GM06990 (cell line): Measurements from ENCODE around the gene HSD17B4.
"Not testable (repeated sequence)": the region's sequence is repeated elsewhere in the genome, so short reads cannot be mapped to it uniquely, and the experiment has no call there.

Source experiments
- DNase-seq: peaks from one replicate; pipeline ENCODE4 v3.0.0-alpha.2; 2011; ENCODE audit not compliant: insufficient read length; ENCODE audit errors: extremely low read depth
- H3K27me3 ChIP-seq: replicated peaks from 2 replicates; pipeline ENCODE4 v1.6.0; 2011; ENCODE audit warnings: low read length; ENCODE audit not compliant: control insufficient read depth, insufficient read depth
- H3K36me3 ChIP-seq: 2 replicates; pipeline ENCODE4 v1.5.1; 2011; ENCODE audit warnings: low read length; ENCODE audit not compliant: control insufficient read depth, insufficient read depth
- H3K4me3 ChIP-seq: replicated peaks from 2 replicates; pipeline ENCODE4 v1.5.1; 2011; ENCODE audit warnings: low read depth, mild to moderate bottlenecking, control low read depth, low read length
- TF ChIP-seq, protein P1 (sequence below): IDR thresholded peaks from 2 replicates; pipeline ENCODE4 v1.5.1; 2011; ENCODE audit warnings: low read length, control low read depth, mild to moderate bottlenecking, inconsistent platforms; ENCODE audit not compliant: insufficient read depth, poor library complexity, severe bottlenecking

The HSD17B4 gene

DNA sequence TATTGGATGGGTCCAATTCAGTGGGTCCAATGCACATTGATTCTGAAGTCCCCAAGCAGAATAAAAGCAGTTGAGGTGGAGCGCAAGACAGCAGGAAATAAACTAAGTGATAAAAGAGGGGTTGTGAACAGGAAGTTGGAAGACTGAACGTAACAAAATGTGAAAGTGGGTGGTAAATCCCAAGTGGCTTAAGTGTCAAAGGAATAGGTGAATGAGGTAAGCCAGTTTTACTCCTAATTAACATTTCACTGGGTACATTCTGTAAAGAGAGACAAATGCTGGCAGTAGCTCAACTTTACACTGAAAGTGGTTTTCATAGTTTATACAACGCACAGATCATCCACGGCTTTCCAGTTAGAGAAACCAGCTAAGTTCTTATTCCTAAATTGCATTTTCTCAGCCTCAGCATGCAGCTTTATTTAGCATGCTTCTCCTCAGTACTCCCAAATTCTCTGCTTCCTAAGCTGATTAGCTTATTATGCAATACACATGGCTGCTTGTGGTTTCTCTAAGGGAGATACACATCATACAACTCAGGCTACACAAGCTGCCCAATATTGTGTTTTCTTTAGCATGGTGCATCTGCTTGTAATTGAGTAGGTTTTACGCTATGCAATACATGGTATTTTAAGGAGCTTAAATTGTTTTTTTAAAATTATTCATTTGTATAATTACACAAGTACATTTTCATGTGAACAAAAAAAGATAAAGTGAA lies 34.2 kb upstream of the HSD17B4 start:
- H3K4me3 ChIP-seq: no peak overlapping the region
- TF ChIP-seq, protein P1, sequence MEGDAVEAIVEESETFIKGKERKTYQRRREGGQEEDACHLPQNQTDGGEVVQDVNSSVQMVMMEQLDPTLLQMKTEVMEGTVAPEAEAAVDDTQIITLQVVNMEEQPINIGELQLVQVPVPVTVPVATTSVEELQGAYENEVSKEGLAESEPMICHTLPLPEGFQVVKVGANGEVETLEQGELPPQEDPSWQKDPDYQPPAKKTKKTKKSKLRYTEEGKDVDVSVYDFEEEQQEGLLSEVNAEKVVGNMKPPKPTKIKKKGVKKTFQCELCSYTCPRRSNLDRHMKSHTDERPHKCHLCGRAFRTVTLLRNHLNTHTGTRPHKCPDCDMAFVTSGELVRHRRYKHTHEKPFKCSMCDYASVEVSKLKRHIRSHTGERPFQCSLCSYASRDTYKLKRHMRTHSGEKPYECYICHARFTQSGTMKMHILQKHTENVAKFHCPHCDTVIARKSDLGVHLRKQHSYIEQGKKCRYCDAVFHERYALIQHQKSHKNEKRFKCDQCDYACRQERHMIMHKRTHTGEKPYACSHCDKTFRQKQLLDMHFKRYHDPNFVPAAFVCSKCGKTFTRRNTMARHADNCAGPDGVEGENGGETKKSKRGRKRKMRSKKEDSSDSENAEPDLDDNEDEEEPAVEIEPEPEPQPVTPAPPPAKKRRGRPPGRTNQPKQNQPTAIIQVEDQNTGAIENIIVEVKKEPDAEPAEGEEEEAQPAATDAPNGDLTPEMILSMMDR: no peak
- no peaks in the 10 kb centered on the region for H3K36me3 ChIP-seq
- H3K27me3 ChIP-seq: no peaks in the 10 kb centered on the region
- no peak for DNase-seq

DNA sequence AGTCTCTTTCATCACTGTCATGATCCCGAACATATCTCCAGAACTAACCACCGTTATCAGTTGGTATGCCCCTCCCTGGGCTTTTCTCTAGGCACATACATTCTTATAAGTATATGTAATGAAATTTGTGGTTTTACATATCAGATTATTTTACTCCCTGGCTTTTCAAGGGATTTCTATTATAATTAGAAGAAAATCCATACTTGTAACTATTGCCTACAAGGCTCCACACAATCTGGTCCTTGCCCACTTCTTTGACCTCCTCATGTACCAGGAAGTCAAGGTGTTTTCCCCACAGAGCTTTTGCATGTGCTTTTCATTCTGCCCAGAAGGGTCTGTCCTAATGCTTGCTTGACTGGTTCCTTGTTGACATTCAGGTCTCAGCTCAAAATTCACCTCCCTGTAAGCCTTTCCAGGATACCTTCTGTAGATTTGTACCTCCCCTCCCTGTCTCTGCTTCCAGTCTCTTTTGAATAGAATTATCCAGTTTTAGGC lies 33.6 kb upstream of the HSD17B4 start:
- no peak overlapping the region for H3K4me3 ChIP-seq
- H3K27me3 ChIP-seq: no peaks in the 10 kb centered on the region
- H3K36me3 ChIP-seq: no peaks in the 10 kb centered on the region
- DNase-seq: no peak
- TF ChIP-seq, protein P1: no peak

DNA sequence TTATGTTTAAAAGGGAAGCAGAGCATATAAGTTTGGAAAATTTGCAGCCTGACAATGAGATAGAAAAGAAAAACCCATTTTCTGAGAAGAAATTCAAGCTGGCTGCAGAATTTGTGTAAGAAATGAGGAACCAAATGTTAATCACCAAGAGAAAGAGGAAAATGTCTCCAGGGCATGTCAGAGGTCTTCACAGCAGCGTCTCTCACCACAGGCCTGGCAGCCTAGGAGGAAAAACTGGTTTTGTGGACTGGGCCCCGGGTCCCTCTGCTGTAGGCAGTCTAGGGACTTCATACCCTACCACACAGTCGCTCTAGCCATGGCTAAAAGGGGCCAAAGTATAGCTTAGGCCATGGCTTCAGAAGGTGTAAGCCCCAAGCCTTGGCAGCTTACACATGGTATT lies 32.1 kb upstream of the HSD17B4 start:
- no peaks in the 10 kb centered on the region for H3K27me3 ChIP-seq
- no peak overlapping the region for H3K4me3 ChIP-seq
- no peak for DNase-seq
- TF ChIP-seq, protein P1: no peak
- H3K36me3 ChIP-seq: no peaks in the 10 kb centered on the region

DNA sequence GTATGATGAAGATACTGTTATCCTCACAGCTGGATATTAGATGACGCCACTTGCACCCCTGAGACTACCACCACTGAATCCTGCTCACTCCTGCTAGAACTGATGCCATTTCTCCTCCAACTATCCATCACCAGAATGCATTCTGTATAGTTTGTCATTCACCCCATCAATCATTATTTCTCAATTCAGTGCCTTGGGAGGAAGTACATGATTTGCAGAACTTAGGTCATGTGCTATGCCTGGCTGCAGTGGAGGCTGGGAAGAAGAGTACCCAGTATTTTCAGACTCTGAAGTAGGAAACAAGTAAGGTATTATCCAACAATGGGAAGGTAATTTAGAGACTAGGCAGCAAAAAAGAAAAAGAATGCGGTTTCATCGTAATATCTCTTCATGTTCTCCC lies 26.2 kb upstream of the HSD17B4 start:
- no peaks in the 10 kb centered on the region for H3K36me3 ChIP-seq
- DNase-seq: no peak
- TF ChIP-seq, protein P1: no peak
- no peaks in the 10 kb centered on the region for H3K27me3 ChIP-seq
- no peak overlapping the region for H3K4me3 ChIP-seq

DNA sequence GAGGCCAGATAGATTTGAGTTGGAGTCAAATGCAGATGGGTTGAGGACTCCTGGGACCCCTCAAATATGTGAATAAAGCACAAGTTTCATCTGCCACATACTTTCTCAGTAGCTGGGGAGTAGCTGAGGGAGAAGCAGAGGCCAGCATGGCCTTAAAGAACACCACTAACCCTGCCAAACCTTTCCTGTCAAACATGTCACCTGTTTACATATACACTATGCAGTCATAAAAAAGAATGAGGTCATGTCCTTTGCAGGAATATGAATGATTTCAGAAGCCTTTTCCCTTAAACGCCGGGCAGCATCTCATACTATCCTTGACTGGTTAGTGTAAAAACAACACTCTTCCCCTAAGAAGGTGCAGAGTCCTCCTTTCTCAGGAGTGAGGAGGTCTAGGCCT lies 25.2 kb upstream of the HSD17B4 start:
- TF ChIP-seq, protein P1: no peak
- no peaks in the 10 kb centered on the region for H3K36me3 ChIP-seq
- no peak for DNase-seq

DNA sequence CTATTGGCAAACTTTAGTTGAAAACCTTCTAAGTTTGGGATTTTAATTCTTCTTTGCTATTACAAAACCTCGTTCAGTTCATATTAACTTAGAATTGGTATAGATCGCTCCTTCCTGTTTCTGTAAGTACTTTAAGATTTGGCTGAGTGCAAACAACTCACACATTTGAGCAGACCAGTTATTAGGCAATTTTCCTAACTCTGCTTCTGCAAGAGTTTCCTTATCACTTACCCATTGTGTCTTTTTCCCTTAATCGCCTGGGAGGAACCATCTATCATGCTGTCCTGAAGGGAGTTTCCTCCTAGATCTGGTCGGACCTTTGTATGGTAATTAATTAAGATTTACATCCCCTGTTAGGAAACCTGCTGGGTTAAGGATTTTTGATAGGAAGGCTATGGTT lies 24.7 kb upstream of the HSD17B4 start:
- H3K36me3 ChIP-seq, H3K27me3 ChIP-seq, DNase-seq: not testable (repeated sequence)

More for the DNA sequence above, 25.2 kb upstream of the HSD17B4 start:
- no peaks in the 10 kb centered on the region for H3K27me3 ChIP-seq
- H3K4me3 ChIP-seq: no peak overlapping the region

DNA sequence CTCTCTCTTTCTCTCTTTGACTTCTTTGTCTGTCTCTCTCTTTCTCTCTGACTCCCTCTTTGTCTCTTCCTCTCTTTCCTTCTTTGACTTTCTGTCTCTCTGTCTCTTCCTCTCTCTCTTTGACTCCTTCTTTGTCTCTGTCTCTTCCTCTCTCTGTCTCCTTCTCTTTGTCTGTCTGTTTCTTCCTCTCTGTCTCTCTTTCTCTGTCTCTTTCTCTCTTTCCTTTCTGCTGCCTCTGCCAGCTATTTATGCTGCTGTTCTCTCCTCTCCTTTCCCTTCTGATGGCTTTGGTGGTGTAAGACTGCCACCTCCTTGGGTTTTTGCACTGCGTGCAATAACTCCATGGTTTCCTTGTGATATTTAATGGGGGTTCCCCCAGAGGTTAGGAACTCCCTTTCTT lies 24.1 kb upstream of the HSD17B4 start:
- not testable (repeated sequence) for H3K27me3 ChIP-seq, H3K4me3 ChIP-seq, H3K36me3 ChIP-seq, DNase-seq

More for the DNA sequence above, 24.7 kb upstream of the HSD17B4 start:
- H3K4me3 ChIP-seq: not testable (repeated sequence)

DNA sequence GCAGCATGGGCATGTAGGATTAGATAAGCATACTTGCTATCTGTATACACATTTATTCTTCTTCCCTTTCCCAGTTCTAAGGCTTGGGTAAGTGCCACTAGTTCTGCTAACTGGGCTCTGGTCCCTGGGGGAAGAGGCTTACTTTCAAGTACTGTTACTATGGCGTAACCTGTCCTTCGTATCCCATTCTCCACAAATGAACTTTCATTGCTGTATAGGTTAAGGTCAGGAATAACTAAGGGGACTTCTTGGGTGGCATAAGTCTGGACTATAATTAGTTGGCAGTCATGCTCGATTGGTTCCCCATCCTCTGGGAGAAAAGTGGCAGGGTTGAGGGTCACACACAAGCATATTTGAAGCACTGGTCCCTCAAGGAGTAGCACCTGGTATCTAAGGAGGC lies 23.7 kb upstream of the HSD17B4 start:
- not testable (repeated sequence) for H3K36me3 ChIP-seq, DNase-seq, H3K27me3 ChIP-seq, H3K4me3 ChIP-seq

DNA sequence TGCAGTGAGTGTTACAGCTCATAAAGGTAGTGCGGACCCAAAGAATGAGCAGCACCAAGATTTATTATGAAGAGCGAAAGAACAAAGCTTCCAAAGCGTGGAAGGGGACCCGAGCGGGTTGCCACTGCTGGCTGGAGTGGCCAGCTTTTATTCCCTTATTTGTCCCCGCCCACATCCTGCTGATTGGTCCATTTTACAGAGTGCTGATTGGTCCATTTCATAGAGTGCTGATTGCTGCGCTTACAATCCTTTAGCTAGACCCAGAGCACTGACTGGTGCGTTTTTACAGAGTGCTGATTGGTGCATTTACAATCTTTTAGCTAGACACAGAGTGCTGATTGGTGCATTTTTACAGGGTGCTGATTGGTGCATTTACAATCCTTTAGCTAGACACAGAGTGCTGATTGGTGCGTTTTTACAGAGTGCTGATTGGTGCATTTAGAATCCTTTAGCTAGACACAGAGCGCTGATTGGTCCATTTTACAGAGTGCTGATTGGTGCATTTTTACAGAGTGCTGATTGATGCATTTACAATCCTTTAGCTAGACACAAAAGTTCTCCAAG lies 19.5 kb upstream of the HSD17B4 start:
- not testable (repeated sequence) for H3K36me3 ChIP-seq, DNase-seq, H3K4me3 ChIP-seq, H3K27me3 ChIP-seq
